Mesenchymal stem cell (in vitro differentiated cells and primary cell): Measurements from ENCODE around the gene RBP4.
A peak's percentile ranks its signal among the peaks of the same experiment; 100 is the strongest.

Experiments
- DNase-seq: peaks from one replicate; pipeline ENCODE4 v3.0.0-alpha.2; 2013
- H2AFZ ChIP-seq: one replicate; pipeline ENCODE4 v1.6.1; 2013; ENCODE audit warnings: low read depth, mild to moderate bottlenecking, control low read depth, inconsistent platforms, low read length, moderate library complexity
- H2AK5ac ChIP-seq: 2 replicates; pipeline ENCODE4 v1.6.1; 2013; ENCODE audit warnings: low read length, moderate library complexity, mild to moderate bottlenecking, inconsistent platforms; ENCODE audit not compliant: severe bottlenecking
- H2BK120ac ChIP-seq: one replicate; pipeline ENCODE4 v1.6.1; 2013; ENCODE audit warnings: low read depth, mild to moderate bottlenecking, inconsistent platforms, low read length, moderate library complexity
- H2BK12ac ChIP-seq, 2 experiments: one replicate each; pipeline ENCODE4 v1.6.1; 2013; ENCODE audit warnings: inconsistent platforms in 2 of 2, low read length in 2 of 2, mild to moderate bottlenecking in 2 of 2, moderate library complexity in 2 of 2, control low read depth in 1 of 2
- H2BK15ac ChIP-seq: one replicate; pipeline ENCODE4 v1.6.1; 2013; ENCODE audit warnings: mild to moderate bottlenecking, low read depth, inconsistent platforms; ENCODE audit not compliant: poor library complexity, severe bottlenecking
- H2BK5ac ChIP-seq: 2 replicates; pipeline ENCODE4 v1.6.1; 2013; ENCODE audit warnings: low read depth, mild to moderate bottlenecking, low read length, control low read depth, inconsistent platforms; ENCODE audit not compliant: poor library complexity, severe bottlenecking
- H3K14ac ChIP-seq, 2 experiments: one replicate each; pipeline ENCODE4 v1.6.1; 2013; ENCODE audit warnings: inconsistent platforms in 2 of 2, low read length in 2 of 2, control low read depth in 1 of 2, mild to moderate bottlenecking in 1 of 2, moderate library complexity in 1 of 2
- H3K18ac ChIP-seq, 2 experiments: one replicate each; pipeline ENCODE4 v1.6.1; 2013; ENCODE audit warnings: inconsistent platforms in 2 of 2, low read length in 2 of 2, control low read depth in 1 of 2, low read depth in 1 of 2, mild to moderate bottlenecking in 1 of 2
- H3K23ac ChIP-seq, 2 experiments: one replicate each; pipeline ENCODE4 v1.6.1; 2013; ENCODE audit warnings: inconsistent platforms in 2 of 2, low read length in 2 of 2, mild to moderate bottlenecking in 2 of 2, moderate library complexity in 2 of 2, control low read depth in 1 of 2
- H3K27ac ChIP-seq: 2 replicates; pipeline ENCODE4 v1.5.1; 2013; ENCODE audit warnings: mild to moderate bottlenecking, moderate library complexity, low read length, control low read depth, inconsistent platforms; ENCODE audit not compliant: poor library complexity, severe bottlenecking
- H3K27me3 ChIP-seq, 2 experiments: 2 replicates each; pipeline versions ENCODE4 v1.6.1 to v1.7.0; 2013; ENCODE audit warnings: low read length in 2 of 2, mild to moderate bottlenecking in 2 of 2, moderate library complexity in 2 of 2, control low read depth in 1 of 2, inconsistent platforms in 1 of 2; ENCODE audit not compliant: control insufficient read depth in 1 of 2, insufficient read depth in 1 of 2
- H3K36me3 ChIP-seq, 2 experiments: 2 replicates each; pipeline versions ENCODE4 v1.6.1 to v1.7.0; 2013; ENCODE audit warnings: low read length in 2 of 2, control low read depth in 1 of 2, inconsistent platforms in 1 of 2, low read depth in 1 of 2, mild to moderate bottlenecking in 1 of 2; ENCODE audit not compliant: insufficient read depth in 2 of 2, control insufficient read depth in 1 of 2
- H3K4ac ChIP-seq, 2 experiments: one replicate each; pipeline ENCODE4 v1.6.1; 2013; ENCODE audit warnings: inconsistent platforms in 2 of 2, low read length in 2 of 2, mild to moderate bottlenecking in 2 of 2, moderate library complexity in 2 of 2, control low read depth in 1 of 2, low read depth in 1 of 2
- H3K4me1 ChIP-seq: 2 replicates; pipeline ENCODE4 v1.6.1; 2013; ENCODE audit warnings: low read depth, low read length, control low read depth; ENCODE audit not compliant: control insufficient read depth, insufficient read depth
- H3K4me2 ChIP-seq: 2 replicates; pipeline ENCODE4 v1.6.1; 2013; ENCODE audit warnings: low read length, mild to moderate bottlenecking, inconsistent platforms; ENCODE audit not compliant: poor library complexity, severe bottlenecking
- H3K4me3 ChIP-seq, 2 experiments: 2 replicates each; pipeline versions ENCODE4 v1.5.1 to v1.7.0; 2013; ENCODE audit warnings: low read length in 2 of 2, mild to moderate bottlenecking in 2 of 2, control low read depth in 1 of 2, low read depth in 1 of 2; ENCODE audit not compliant: insufficient read depth in 1 of 2
- H3K79me1 ChIP-seq: replicated peaks from 2 replicates; pipeline ENCODE4 v1.6.1; 2013; ENCODE audit warnings: mild to moderate bottlenecking, control low read depth, low read length, inconsistent platforms; ENCODE audit not compliant: poor library complexity, severe bottlenecking
- H3K9ac ChIP-seq: 2 replicates; pipeline ENCODE4 v1.7.0; 2013; ENCODE audit warnings: mild to moderate bottlenecking, low read length, moderate library complexity
- H3K9me3 ChIP-seq: 2 replicates; pipeline ENCODE4 v1.7.0; 2013; ENCODE audit warnings: mild to moderate bottlenecking, low read length; ENCODE audit not compliant: control insufficient read depth
- H4K8ac ChIP-seq: one replicate; pipeline ENCODE4 v1.6.1; 2013; ENCODE audit warnings: inconsistent platforms, mild to moderate bottlenecking, low read length, moderate library complexity
- H4K91ac ChIP-seq: one replicate; pipeline ENCODE4 v1.6.1; 2013; ENCODE audit warnings: mild to moderate bottlenecking, low read length, inconsistent platforms
- WGBS: methylation state at CpG from one replicate; pipeline ENCODE4 v1.1.7; 2013; ENCODE audit warnings: mixed read lengths; 5-methylcytosine and 5-hydroxymethylcytosine counted together

RBP4 gene

DNA sequence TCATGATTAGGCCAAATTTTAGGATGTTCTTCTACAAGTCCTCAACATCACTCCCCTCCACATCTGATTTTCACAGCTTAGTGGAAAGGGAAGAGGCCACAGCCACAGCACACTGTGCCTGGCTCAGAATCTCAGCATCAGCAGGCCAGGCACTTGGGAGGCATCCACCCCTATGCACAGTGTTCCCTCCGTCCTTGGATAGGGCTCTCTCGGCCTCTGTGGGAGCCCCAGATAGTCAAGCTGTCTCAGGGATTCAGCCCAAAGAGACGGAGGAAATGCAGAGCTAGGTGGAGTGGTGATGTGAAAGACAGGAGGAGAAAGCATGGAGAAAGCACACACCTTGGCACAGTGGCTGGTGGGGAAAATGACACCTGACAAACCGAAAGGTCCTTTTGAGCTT is 1.3 kb downstream of the RBP4 start:
- Histone ChIP-seq H3K18ac (no peak overlapping the region), H2BK12ac (no peak overlapping the region), H3K23ac (no peak overlapping the region), H4K8ac (no peak overlapping the region), H3K4me3 (no peak overlapping the region), H2AFZ (no peak overlapping the region), H2BK120ac (no peak overlapping the region), H3K14ac (no peak overlapping the region), H3K79me1 (no peaks in the 10 kb centered on the region), H4K91ac (no peak overlapping the region), H3K9ac (no peak overlapping the region), H3K4me2 (no peak overlapping the region), H3K9me3 (no peaks in the 10 kb centered on the region), H2BK5ac (no peak overlapping the region), H2AK5ac (no peak overlapping the region), H3K4me1 (peaks cover 22% of the 10 kb centered on the region), H3K27me3 (peaks cover 29 to 48% of the 10 kb centered on the region in 2 experiments), H3K36me3 (no peaks in the 10 kb centered on the region), H2BK15ac (no peak overlapping the region), H3K4ac (no peak overlapping the region), H3K27ac (no peak overlapping the region)
- no peak for DNase-seq
- 83% methylated on average over 4 of the region's 4 CpGs for WGBS

- Histone ChIP-seq H2AK5ac (no peak overlapping the region), H3K4me1 (peaks cover 20% of the 10 kb centered on the region), H3K4me2 (no peak overlapping the region), H3K27ac (no peak overlapping the region), H3K79me1 (no peaks in the 10 kb centered on the region), H2AFZ (no peak overlapping the region), H3K27me3 (peaks cover 29 to 48% of the 10 kb centered on the region in 2 experiments), H4K8ac (no peak overlapping the region), H3K4ac (no peak overlapping the region), H3K36me3 (no peaks in the 10 kb centered on the region), H3K9ac (no peak overlapping the region), H3K23ac (no peak overlapping the region), H2BK5ac (no peak overlapping the region), H4K91ac (no peak overlapping the region), H2BK120ac (no peak overlapping the region), H2BK12ac (no peak overlapping the region), H3K4me3 (no peak overlapping the region), H3K9me3 (no peaks in the 10 kb centered on the region), H2BK15ac (no peak overlapping the region), H3K14ac (no peak overlapping the region), H3K18ac (no peak overlapping the region)
- WGBS: 77% methylated on average over 1 of the region's 1 CpG
- no peak for DNase-seq
These were observed 1.7 kb downstream of the RBP4 start for GRCh38 chr10:93599335-93599734.

- no peaks in the 10 kb centered on the region for H3K9me3 ChIP-seq
- no peaks in the 10 kb centered on the region for H3K36me3 ChIP-seq
- H4K8ac ChIP-seq: no peak overlapping the region
- no peak overlapping the region for H3K23ac ChIP-seq
- no peak overlapping the region for H3K27ac ChIP-seq
- no peak overlapping the region for H3K4me2 ChIP-seq
- no peak overlapping the region for H3K18ac ChIP-seq
- no peak overlapping the region for H3K9ac ChIP-seq
- peaks cover 32 to 40% of the 10 kb centered on the region in 2 experiments for H3K27me3 ChIP-seq
- no peak overlapping the region for H2BK15ac ChIP-seq
- H2AK5ac ChIP-seq: no peak overlapping the region
- DNase-seq: peak; percentile 19
- H2AFZ ChIP-seq: no peak overlapping the region
- H3K4me1 ChIP-seq: peaks cover 19% of the 10 kb centered on the region
- H2BK120ac ChIP-seq: no peak overlapping the region
- no peak overlapping the region for H2BK5ac ChIP-seq
- H4K91ac ChIP-seq: no peak overlapping the region
- H3K4ac ChIP-seq: no peak overlapping the region
- no peaks in the 10 kb centered on the region for H3K79me1 ChIP-seq
- H3K14ac ChIP-seq: no peak overlapping the region
- H2BK12ac ChIP-seq: no peak overlapping the region
- no peak overlapping the region for H3K4me3 ChIP-seq
- 85% methylated on average over 3 of the region's 5 CpGs for WGBS
These were observed 2.9 kb downstream of the RBP4 start for GRCh38 chr10:93598157-93598556.

- Histone ChIP-seq H3K4me1 (peaks cover 19% of the 10 kb centered on the region), H3K18ac (no peak overlapping the region), H3K27me3 (peaks cover 25 to 35% of the 10 kb centered on the region in 2 experiments), H3K14ac (no peak overlapping the region), H4K8ac (no peak overlapping the region), H3K36me3 (no peaks in the 10 kb centered on the region), H2BK15ac (no peak overlapping the region), H3K79me1 (no peaks in the 10 kb centered on the region), H3K9ac (no peak overlapping the region), H3K27ac (no peak overlapping the region), H2BK120ac (no peak overlapping the region), H3K23ac (no peak overlapping the region), H2BK5ac (no peak overlapping the region), H3K4ac (no peak overlapping the region), H2AFZ (no peak overlapping the region), H2AK5ac (no peak overlapping the region), H3K4me2 (no peak overlapping the region), H3K9me3 (no peaks in the 10 kb centered on the region), H2BK12ac (no peak overlapping the region), H3K4me3 (no peak overlapping the region), H4K91ac (no peak overlapping the region)
- no peak for DNase-seq
- WGBS: 89% methylated on average over 1 of the region's 1 CpG
These were observed 3.9 kb downstream of the RBP4 start for GRCh38 chr10:93597075-93597599.
